ENCODE data around the gene CHST8.

GRCh38 chr19:33752945-33753344 is 131.2 kb downstream of the CHST8 start:
- TF ChIP-seq REST (IDR thresholded peaks at IDR 0.05; ENCODE audit: low read depth) (no peak), EGR1 (IDR thresholded peaks at IDR 0.05) (no peak), EP300 (IDR thresholded peaks at IDR 0.05; ENCODE audit: borderline replicate concordance) (no peak), CEBPB (IDR thresholded peaks at IDR 0.05) (no peak), TAF1 (IDR thresholded peaks at IDR 0.05; ENCODE audit: low read depth) (no peak), RAD21 (IDR thresholded peaks at IDR 0.05; ENCODE audit: low read depth) (no peak), YY1 (IDR thresholded peaks at IDR 0.05; ENCODE audit: low read depth) (no peak)
